22Rv1 (cell line): ENCODE measurements around the gene HS3ST3A1.

Experiments
- CTCF ChIP-seq: fragments of 450-650 bp; IDR thresholded peaks from 2 replicates; pipeline ENCODE4 v1.5.1; 2017; ENCODE audit warnings: mild to moderate bottlenecking
- ZFX ChIP-seq: fragments of 450-650 bp; IDR thresholded peaks from 2 replicates; pipeline ENCODE4 v1.6.1; 2017; ENCODE audit warnings: antibody characterized with exemption, borderline replicate concordance

GRCh38 chr17:13601322-13601775 lies 380 bp downstream of the HS3ST3A1 start:
- TF ChIP-seq CTCF (no peak), ZFX (no peak)
